ENCODE results near the gene CCDC187.
"Not testable (repeated sequence)": the region's sequence is repeated elsewhere in the genome, so short reads cannot be mapped to it uniquely, and the experiment has no call there.

CCDC187 gene

DNA sequence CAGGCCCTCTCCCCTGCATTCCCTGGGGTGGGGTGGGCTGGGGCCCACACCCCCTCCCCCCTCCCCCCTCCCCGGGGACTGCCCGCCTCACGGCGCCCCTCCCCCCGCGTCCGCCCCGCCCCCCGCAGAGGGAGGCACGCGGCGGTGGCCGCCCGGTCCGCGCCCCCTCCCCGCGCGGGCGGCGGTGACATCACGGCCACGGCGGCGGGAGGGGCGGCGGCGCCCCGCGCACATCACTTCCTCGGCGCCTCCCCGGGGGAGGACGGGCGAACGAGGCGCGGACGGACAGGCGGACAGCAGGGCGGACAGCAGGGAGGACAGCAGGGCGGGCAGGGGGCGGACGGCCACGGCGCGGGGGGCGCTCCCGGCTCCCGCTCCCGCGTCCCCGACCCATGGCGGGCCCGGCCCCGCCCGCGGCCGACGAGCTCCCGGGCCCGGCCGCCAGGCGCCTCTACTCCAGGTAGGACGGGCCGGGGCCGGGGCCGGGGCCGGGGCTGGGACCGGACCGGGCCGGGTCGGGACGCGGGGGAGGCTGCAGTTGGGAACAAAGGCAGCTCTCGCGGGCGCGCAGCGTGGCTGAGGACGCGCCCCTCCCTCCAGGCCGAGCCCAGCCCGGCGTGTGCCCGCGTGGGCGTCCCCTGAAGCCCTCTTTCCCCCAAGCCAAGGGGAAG is 23.5 kb upstream of the CCDC187 start, which contains the start of gene GPSM1:
Gene GPSM1 (plus strand): TSS at position 236 of the 671 bp plus-strand sequence. CDS start 157 bp downstream, at position 393.
- no peak within 1 kb of the TSS for H3K27ac Mint-ChIP-seq
- peak; percentile 60 for DNase-seq (ENCODE audit: low spot score)

DNA sequence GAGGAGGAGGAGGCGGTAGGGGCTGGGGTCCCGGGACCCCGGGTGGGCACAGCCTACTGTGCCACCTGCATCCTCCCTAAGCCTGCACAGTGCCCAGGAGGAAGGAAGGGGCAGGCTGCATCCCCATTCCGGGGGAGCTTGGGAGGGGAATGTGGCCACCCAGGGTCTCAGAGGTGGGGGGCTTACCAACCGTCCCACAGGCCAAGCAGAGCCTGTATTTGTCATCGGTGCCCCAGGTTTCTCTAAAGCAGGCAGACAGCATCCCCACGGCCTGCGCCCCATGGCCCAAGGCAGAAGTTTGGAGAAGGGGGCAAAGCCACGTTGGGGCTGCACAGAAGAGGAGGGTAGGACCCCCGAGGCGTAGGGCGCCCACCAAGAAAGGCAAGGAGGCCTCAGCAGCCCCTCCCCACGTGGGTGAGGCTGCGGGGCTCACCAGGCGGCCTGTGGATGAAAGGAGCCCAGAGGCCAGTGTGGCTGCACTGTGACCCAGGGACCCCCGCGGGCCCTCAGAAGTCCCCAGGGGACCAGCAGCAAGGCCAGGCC is 22.9 kb upstream of the CCDC187 start:
- Mint-ChIP-seq H3K27me3 (ENCODE audit: low read depth) (no peaks in the 10 kb centered on the region), H3K27ac (no peak overlapping the region)

More for the DNA sequence above, 23.5 kb upstream of the CCDC187 start, which contains the start of gene GPSM1:
- Mint-ChIP-seq H3K27me3 (ENCODE audit: low read depth) (no peaks in the 10 kb centered on the region), H3K4me3 (peak within 1 kb of the TSS; percentile 68), H3K9me3 (no peaks in the 10 kb centered on the region), H3K4me1 (ENCODE audit: low read depth) (peaks cover 3% of the 10 kb centered on the region), H3K36me3 (ENCODE audit: low read depth) (no peaks in the 10 kb centered on the region)

DNA sequence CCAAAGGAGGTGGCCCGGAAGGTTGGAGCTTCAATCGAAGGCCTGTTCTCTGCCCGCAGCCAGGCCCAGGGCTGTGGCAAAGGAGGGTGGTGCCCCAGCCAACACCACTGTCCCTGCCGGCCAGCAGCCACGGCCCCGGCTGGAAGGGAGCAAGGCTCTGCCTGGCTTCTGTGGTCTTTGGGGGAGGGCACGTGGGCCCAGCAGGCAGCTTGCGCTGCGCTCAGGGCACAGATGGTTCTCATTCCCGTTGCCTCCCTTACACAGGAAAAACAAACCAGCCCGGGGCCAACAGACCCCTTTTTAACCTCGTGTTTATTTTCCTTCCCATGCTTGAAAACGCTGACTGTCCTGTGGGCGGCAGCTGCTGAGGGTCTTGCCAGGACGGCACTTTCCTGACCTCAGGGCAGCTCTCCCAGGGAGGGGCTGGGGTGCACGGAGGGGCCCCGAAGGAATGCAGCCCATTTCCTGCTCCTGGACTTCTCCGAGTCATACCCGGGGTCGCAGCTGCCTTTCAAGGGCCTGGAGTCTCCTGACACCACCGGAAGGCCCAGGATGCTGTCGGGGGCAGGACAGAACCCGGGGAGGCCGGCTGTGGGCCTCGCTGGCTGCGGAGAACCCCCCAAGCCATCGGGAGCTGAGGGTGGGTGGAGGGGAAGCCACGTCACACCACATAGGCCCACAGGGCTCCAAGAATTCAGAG is 22.3 kb upstream of the CCDC187 start:
- DNase-seq (ENCODE audit: low spot score) = no peak
- Mint-ChIP-seq H3K4me3 (no peak overlapping the region), H3K27ac (no peak overlapping the region), H3K9me3 (no peaks in the 10 kb centered on the region), H3K4me1 (ENCODE audit: low read depth) (peaks cover 3% of the 10 kb centered on the region), H3K36me3 (ENCODE audit: low read depth) (no peaks in the 10 kb centered on the region), H3K27me3 (ENCODE audit: low read depth) (no peaks in the 10 kb centered on the region)

More for the DNA sequence above, 22.9 kb upstream of the CCDC187 start:
- Mint-ChIP-seq H3K4me3 (peak overlapping the region; percentile 68), H3K36me3 (ENCODE audit: low read depth) (no peaks in the 10 kb centered on the region), H3K9me3 (no peaks in the 10 kb centered on the region), H3K4me1 (ENCODE audit: low read depth) (peaks cover 3% of the 10 kb centered on the region)
- no peak for DNase-seq (ENCODE audit: low spot score)

DNA sequence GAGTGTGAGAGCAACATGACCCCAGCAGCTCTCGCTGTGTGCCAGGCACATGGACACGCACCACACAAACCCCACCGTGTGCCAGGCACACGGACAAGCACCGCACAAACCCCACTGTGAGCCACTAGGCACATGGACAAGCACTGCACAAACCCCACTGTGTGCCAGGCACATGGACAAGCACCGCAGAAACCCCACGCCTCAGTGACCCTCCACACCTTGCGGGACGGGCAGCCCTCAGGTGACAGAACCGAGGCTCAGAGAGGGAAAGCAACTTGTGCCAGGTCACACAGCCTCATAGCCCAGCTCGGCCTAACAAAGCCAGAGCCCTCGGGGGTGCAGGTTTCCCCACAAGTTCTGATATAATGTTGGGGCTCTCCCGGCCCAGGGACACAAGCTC is 21.5 kb upstream of the CCDC187 start:
- Mint-ChIP-seq H3K27ac (no peak overlapping the region), H3K36me3 (ENCODE audit: low read depth) (no peaks in the 10 kb centered on the region), H3K27me3 (ENCODE audit: low read depth) (no peaks in the 10 kb centered on the region), H3K9me3 (no peaks in the 10 kb centered on the region), H3K4me3 (no peak overlapping the region), H3K4me1 (ENCODE audit: low read depth) (peaks cover 3% of the 10 kb centered on the region)
- DNase-seq (ENCODE audit: low spot score) = no peak

DNA sequence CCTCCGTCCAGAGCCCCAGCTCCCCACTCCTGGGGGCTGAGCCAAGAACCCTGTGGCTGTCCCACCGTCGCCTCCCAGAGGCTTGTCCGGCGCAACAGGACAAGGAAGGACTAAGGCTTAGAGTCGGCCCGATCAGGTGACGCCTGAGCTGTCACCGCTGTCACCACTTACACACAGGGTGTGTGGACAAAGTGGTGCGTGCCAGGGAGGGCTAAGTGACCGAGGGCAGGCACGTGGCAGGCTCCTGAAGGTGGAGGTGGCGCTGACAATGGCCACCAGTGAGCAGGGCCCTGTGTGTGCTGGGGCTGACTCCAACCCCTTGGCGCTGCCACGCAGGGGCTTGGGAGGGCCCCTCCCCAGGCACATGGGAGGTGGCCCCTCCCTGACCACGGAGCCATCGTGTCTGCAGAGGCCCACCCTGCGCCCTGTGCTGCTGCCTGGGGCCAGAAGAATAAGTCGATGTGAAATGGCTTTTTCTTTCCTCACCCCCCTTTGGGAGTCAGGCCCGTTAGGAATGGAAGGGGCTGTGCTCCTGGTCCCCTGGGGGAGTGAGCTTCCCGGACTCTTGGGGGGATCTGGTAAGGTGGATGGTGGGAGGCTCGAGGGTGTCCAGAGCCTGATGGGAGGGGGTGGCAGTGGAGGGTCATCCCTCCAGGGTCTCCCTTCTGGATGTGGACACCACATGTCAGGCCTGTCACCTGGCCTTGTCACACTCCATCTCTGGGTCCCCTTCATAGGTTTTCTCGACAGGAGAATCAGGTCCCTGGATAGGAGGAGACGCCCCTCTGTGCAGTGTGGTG is 20.8 kb upstream of the CCDC187 start:
- Mint-ChIP-seq H3K27ac (no peak overlapping the region), H3K4me3 (no peak overlapping the region), H3K36me3 (ENCODE audit: low read depth) (no peaks in the 10 kb centered on the region), H3K9me3 (no peaks in the 10 kb centered on the region), H3K27me3 (ENCODE audit: low read depth) (no peaks in the 10 kb centered on the region), H3K4me1 (ENCODE audit: low read depth) (peaks cover 3% of the 10 kb centered on the region)
- no peak for DNase-seq (ENCODE audit: low spot score)

DNA sequence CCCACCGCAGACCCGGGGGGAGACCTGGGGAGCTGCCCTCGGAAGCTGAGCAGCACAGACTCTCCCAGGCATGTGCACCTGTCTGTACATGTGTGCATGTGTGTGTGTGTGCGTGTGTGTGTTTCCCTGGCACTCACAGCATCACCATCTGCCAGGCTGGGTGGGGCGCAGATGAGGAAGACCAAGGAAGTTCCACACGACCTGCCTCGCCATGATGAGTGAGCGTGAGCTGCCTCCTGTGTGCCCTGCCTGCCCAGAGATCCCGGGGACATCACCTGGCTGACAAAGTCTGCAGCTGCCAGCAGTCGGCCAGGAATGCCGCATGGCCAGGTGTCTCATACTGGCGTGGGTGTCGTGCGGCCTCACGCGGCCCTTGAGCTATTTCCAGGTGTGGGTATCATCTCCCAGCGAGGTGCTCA is 19.5 kb upstream of the CCDC187 start:
- H3K36me3 Mint-ChIP-seq (ENCODE audit: low read depth) = no peaks in the 10 kb centered on the region

DNA sequence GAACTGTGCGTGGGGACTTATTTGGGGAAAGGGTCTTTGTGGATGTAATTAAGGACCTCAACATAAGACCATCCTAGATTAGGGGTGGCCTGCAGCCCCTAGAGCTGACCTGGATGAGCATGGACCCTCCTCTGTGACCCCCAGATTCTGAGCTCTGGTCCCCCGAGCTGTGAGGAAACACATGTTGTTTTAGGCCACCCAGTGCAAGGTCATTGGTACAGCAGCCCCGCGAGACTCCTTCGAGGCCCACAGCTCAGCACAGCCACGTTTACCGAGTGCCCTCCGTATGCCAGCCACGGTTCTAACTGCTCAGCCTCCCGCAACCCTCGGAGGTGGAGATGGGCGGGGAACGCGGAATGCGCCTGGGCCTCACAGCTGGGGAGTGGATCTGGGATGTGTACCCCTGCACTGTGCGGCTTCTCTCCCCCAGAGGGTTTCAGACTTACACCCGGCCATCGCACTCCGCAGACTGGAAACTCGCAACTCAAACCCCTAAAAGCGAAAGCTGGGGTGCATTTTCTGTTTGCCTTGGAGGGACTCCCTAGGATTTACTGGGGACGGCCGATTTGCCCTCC is 18.9 kb upstream of the CCDC187 start:
- Mint-ChIP-seq H3K27me3 (ENCODE audit: low read depth) (no peaks in the 10 kb centered on the region), H3K4me1 (ENCODE audit: low read depth) (no peaks in the 10 kb centered on the region), H3K9me3 (no peaks in the 10 kb centered on the region), H3K36me3 (ENCODE audit: low read depth) (no peaks in the 10 kb centered on the region), H3K27ac (no peak overlapping the region), H3K4me3 (no peak overlapping the region)
- no peak for DNase-seq (ENCODE audit: low spot score)

More for the DNA sequence above, 19.5 kb upstream of the CCDC187 start:
- no peak for DNase-seq (ENCODE audit: low spot score)
- H3K4me3 Mint-ChIP-seq = no peak overlapping the region
- no peaks in the 10 kb centered on the region for H3K27me3 Mint-ChIP-seq (ENCODE audit: low read depth)
- H3K27ac Mint-ChIP-seq = no peak overlapping the region
- no peaks in the 10 kb centered on the region for H3K9me3 Mint-ChIP-seq
- no peaks in the 10 kb centered on the region for H3K4me1 Mint-ChIP-seq (ENCODE audit: low read depth)

DNA sequence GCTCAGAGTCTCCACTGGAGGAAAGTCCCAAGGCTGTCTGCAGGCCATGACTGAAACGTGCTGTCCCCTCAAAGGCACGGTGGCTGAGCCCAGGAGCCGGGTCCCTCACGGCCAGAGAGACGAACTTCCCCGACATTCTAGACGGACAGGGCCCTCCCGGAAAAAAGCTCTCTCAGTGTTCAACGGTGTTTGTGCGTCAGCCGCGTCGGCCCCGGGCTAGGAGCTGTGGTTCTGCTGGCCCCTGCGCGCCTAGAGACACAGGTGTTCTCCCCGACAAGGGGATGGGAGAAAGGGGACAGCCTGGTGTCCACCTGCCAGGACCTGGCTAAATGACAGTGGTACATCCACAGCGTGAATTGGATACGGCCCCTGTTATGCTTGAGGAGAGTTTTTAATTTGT is 17.7 kb upstream of the CCDC187 start:
- Mint-ChIP-seq H3K27me3 (ENCODE audit: low read depth) (no peaks in the 10 kb centered on the region), H3K4me1 (ENCODE audit: low read depth) (no peaks in the 10 kb centered on the region), H3K27ac (no peak overlapping the region), H3K4me3 (no peak overlapping the region), H3K36me3 (ENCODE audit: low read depth) (no peaks in the 10 kb centered on the region), H3K9me3 (peaks cover under 1% of the 10 kb centered on the region)
- no peak for DNase-seq (ENCODE audit: low spot score)

DNA sequence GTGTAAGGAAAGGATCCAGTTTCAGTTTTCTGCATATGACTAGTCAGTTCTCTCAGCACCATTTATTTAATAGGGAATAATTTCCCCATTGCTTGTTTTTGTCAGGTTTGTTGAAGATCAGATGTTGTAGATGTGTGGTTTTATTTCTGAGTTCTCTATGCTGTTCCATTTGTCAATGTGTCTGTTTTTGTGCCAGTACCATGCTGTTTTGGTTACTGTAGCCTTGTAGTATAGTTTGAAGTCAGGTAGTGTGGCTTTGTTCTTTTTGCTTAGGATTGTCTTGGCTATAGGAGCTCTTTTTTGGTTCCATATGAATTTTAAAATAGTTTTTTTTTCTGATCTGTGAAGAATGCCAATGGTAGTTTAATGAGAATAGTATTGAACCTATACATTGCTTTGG is 17.1 kb upstream of the CCDC187 start:
- H3K4me3 Mint-ChIP-seq; H3K4me1 Mint-ChIP-seq (ENCODE audit: low read depth); H3K27me3 Mint-ChIP-seq (ENCODE audit: low read depth); H3K9me3 Mint-ChIP-seq; H3K36me3 Mint-ChIP-seq (ENCODE audit: low read depth); DNase-seq (ENCODE audit: low spot score); H3K27ac Mint-ChIP-seq: not testable (repeated sequence)

DNA sequence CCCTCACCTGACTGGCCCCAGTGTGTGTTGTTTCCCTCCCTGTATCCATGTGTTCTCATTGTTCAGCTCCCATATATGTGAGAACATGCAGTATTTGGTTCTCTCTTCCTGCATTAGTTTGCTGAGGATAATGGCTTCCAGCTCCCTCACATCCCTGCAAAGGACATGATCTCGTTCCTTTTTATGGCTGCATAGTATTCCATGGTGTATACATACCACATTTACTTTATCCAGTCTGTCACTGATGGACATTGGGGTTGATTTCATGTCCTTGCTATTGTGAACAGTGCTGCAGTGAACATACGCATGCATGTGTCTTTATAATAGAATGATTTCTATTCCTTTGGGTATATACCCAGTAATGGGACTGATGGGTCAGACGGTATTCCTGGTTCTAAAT is 16.1 kb upstream of the CCDC187 start:
- not testable (repeated sequence) for H3K4me1 Mint-ChIP-seq (ENCODE audit: low read depth); H3K27ac Mint-ChIP-seq; H3K4me3 Mint-ChIP-seq; DNase-seq (ENCODE audit: low spot score); H3K36me3 Mint-ChIP-seq (ENCODE audit: low read depth); H3K27me3 Mint-ChIP-seq (ENCODE audit: low read depth)
- peaks cover 17% of the 10 kb centered on the region for H3K9me3 Mint-ChIP-seq

DNA sequence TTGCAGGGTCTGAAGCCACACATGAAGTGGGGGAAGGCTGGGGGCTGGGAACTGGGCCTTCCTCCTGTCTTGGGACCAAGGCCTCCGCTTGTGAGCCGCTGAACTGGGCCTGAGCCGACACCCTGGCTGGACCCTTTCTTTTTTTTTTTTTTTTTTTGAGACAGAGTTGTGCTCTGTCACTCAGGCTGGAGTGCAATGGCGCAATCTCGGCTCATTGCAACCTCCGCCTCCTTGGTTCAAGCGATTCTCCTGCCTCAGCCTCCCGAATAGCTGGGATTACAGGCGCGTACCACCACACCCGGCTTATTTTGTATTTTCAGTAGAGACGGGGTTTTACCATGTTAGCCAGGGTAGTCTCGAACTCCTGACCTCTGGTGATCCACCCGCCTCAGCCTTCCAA is 15.3 kb upstream of the CCDC187 start:
- not testable (repeated sequence) for DNase-seq (ENCODE audit: low spot score); H3K4me1 Mint-ChIP-seq (ENCODE audit: low read depth); H3K27ac Mint-ChIP-seq; H3K36me3 Mint-ChIP-seq (ENCODE audit: low read depth); H3K4me3 Mint-ChIP-seq; H3K27me3 Mint-ChIP-seq (ENCODE audit: low read depth)
- peaks cover 23% of the 10 kb centered on the region for H3K9me3 Mint-ChIP-seq

DNA sequence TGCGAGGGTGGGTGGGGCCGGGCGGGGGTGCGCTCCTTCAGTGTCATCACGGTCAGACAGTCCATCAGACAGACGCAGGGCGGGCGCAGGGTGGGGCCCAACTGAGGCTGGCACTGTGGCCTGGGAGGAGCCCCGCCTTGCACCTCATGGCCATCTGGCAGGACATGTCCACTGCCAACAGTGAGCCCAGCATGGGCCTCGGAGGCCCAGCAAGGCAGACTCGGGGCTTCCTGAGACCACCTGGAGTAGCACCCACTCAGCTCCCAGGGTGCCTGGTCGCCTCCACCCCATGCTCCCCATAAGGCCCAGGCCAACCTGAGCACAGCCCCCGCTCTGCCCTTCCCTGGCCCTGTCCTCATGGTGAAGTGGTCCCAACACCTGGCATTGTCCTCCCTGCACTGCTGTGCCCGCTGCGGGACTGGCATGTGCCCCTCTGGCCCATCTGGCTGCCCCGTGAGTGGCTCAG is 14.9 kb upstream of the CCDC187 start:
- no peak overlapping the region for H3K27ac Mint-ChIP-seq
- no peak for DNase-seq (ENCODE audit: low spot score)
- H3K36me3 Mint-ChIP-seq (ENCODE audit: low read depth) = no peaks in the 10 kb centered on the region
- peaks cover 2% of the 10 kb centered on the region for H3K27me3 Mint-ChIP-seq (ENCODE audit: low read depth)
- peaks cover 23% of the 10 kb centered on the region for H3K9me3 Mint-ChIP-seq
- no peaks in the 10 kb centered on the region for H3K4me1 Mint-ChIP-seq (ENCODE audit: low read depth)
- no peak overlapping the region for H3K4me3 Mint-ChIP-seq

DNA sequence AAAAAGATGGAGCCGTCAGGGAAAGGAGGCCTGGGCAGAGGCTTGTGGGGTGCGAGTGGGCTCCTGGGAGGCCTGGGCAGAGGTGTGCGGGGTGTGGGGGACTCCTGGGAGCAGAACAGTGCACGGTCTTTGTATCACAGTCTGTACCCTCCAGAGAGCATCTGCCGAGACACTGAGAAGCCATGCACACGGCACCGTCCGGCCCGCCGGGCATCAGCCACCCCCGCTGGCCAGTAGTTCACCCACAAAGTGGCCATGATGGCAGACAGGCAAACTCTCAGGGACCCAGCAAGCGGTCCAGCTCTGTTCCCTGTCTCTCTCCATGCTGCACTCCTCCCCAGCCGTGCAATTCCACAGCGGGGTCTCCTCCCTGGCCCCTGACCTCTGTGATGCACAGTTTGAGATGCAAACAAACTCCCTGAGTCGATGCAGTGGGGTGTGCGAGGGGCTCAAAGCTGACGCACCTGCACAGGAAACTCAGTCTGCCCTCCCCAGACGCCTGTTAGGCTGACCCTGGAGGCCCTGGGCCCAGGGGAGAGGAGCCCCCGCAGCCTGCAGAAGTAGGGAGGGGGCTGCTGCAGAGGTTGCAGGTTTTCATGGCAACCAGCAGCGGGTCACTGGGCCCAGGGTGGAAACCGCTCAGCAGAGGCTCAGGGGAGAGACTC is 14.3 kb upstream of the CCDC187 start:
- no peaks in the 10 kb centered on the region for H3K4me1 Mint-ChIP-seq (ENCODE audit: low read depth)
- no peak for DNase-seq (ENCODE audit: low spot score)
- no peak overlapping the region for H3K4me3 Mint-ChIP-seq
- H3K36me3 Mint-ChIP-seq (ENCODE audit: low read depth) = no peaks in the 10 kb centered on the region
- H3K9me3 Mint-ChIP-seq = peaks cover 23% of the 10 kb centered on the region
- no peak overlapping the region for H3K27ac Mint-ChIP-seq
- peaks cover 2% of the 10 kb centered on the region for H3K27me3 Mint-ChIP-seq (ENCODE audit: low read depth)
